Bone marrow (tissue), 2 donors: ENCODE measurements around the gene TUBGCP3.

Source experiments
- DNase-seq, 2 donors: peaks; one replicate each; lab custom pipeline; 2025; lab: John Stamatoyannopoulos, UW

The TUBGCP3 gene

GRCh38 chr13:112453874-112454647, 133.9 kb downstream of the TUBGCP3 start:
- no peak for DNase-seq

DNA sequence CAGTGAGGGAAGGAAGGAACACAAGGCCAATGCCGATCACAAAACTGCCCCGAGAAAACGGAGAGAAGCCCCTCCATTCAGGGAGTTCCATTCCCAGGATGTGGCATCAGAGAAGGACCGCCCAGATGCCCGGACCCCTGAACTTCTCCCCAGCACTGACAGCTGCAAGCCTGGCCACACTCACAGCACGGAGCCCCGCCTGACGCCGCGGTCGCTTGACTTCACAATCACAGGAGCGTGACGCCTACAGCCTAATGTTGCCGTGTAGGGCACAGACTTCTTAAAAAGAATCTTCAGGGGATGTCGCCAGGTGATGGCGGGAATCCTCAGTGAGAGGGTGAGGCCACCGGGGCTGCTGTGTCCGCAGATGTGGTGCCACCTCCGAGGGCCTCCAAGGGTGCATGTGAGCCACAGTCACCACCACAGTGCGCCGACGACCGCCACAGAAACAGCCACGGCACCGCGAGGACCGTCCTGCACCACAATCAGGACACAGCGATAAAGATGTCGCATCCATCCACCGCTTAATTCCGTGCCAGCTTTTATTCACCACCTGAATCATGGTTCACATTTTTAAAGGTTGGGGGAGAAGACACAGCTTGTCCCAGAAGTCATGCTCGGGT, 134.6 kb downstream of the TUBGCP3 start:
- no peak for DNase-seq

- no peak for DNase-seq
Measured at GRCh38 chr13:112452380-112453206, 135.4 kb downstream of the TUBGCP3 start.

- no peak for DNase-seq
Measured at GRCh38 chr13:112451512-112452379, 136.2 kb downstream of the TUBGCP3 start.

GRCh38 chr13:112450904-112451240, 137.1 kb downstream of the TUBGCP3 start:
- no peak for DNase-seq

- DNase-seq, result no peak
Measured at GRCh38 chr13:112450118-112450903, 137.6 kb downstream of the TUBGCP3 start.

DNA sequence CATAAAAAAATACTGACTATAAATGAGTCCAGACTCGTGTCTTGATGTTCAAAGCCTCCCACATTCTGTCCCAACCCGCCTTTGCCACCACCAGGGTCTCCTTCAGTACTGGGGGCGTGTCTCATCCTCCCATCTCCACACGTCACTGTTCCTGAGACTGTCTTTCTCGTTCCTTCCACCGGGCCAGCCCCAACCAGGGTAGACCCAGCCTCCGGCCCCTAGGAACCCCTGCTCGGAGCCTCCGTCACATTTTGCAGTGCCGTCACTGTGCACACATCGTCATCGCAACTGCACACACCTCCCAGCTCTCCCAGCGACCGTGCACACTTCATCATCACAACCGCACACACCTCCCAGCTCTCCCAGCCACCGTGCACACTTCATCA, 138.4 kb downstream of the TUBGCP3 start:
- no peak for DNase-seq

DNA sequence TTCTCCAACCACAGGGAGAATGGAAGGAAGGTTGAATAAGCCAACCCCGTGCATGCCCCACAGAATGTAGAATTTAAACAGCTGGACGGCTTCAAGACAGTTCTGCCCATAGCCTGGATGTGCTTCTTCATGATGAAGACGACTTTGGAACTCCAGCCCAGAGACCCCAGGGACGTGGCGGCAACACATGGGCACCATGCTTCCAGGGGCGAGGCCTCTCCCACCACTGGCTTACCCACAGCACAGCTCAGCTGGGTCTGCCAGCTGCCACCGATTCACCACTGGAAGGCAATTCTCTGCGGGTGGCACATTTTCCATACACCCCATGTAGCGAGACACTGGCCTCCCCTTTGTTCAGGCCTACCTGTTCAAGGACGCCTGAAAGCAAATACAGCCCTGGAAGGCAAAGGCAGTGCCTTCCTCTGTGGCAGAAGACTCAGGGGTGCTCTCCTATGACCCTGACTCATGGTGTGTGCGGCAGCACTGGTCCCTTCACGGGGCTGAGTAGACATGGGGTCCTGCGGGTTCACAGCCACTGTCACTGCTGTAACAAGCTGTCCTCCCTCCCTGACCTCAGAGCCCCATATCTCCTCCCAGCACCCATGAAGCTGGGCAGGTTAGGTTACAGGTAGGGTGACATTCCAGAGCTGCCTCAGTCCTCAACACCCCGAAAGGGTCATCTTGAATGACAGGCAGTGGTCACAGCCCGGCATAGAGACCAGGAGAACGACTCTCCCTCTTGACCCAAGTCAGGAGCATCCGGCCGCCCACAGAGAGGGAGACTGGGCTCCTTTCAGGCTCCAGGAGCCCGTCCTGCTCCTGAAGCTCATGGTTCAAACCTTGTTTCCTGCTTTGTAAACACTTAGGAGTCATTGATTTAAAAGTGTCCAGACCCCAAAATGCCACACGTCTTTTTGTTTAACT, 139.1 kb downstream of the TUBGCP3 start:
- DNase-seq, result no peak

- no peak for DNase-seq
Measured at GRCh38 chr13:112447761-112448603, 140.0 kb downstream of the TUBGCP3 start.

DNA sequence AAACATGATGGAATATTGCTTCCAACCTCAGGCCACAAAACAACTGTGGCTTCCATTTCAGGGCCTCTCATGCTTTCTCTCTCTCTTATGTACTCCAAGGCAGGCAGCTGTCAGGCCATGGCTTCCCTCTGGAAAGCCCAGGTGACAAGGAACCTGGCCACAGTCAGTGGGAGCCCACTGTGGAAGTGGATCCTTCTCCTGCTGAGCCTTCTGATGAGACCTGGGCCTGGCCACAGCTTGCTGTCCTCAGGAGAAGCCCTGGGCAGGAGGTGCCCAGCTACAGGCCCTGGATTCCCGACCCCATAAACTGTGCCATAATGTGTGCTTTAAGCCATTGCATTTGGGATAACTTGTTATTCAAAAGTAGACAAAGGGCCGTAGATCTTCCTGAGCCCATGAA, 140.6 kb downstream of the TUBGCP3 start:
- no peak for DNase-seq

DNA sequence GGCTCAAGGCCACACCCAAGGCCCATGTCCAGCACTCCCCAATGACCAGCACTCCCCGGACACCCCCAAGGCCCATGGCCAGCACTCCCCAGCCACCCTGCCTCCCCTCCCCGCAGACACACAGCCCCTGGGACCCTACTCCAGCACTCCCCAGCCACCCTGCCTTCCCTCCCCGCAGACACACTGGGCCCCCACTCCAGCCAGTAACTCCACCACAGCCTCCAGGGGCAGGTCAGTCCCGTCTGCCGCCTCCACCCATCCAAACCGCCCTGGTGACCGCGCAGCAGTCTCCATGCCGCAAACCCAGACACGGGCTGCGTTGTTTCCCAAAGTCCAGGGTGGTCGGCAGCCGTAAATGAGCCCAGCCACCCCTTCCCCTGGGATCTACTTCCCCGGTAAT, 141.1 kb downstream of the TUBGCP3 start:
- DNase-seq, result no peak

DNA sequence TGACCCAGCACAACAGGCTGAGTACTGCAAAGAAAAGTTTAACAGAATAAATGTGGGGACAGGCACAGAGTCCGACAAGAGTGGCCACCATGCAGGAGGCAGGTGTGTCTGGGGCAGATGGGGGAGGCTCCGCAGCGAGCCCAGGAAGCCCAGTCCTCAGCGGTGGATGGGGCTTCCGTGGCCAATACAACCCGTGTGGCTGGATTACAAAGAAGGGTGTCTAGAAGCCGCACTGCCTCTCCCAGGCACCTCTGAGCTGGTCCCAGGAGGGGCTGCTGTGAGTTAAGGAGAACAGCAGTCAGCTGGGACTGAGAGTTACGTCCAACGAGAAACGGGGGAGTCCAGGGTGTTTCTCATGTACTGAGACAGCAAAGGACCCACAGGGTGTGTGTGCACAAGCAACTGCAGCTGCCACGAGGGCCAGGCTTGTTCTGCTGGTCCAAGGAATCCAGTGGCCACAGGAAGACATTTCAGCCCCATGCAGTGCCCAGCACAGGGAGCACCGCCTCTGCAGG, 141.5 kb downstream of the TUBGCP3 start:
- DNase-seq, result no peak

GRCh38 chr13:112445411-112446271, 142.3 kb downstream of the TUBGCP3 start:
- no peak for DNase-seq

GRCh38 chr13:112444416-112445399, 143.2 kb downstream of the TUBGCP3 start:
- DNase-seq, result no peak

DNA sequence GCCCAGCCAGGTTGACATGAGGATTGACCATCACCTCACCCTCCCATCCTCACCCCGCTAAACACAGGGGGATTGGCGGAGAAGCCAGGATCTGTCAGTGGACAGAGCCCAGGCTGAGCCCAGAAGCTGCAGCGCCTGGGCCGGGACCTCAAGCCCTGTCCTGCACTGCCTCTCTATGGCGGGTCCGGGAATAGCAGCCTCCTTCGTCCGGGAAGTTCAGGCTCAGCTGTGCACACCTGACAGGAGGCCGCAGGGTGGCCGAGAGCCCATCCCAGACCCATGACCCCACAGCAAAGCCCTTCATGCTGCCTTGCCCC, 144.0 kb downstream of the TUBGCP3 start:
- no peak for DNase-seq

DNA sequence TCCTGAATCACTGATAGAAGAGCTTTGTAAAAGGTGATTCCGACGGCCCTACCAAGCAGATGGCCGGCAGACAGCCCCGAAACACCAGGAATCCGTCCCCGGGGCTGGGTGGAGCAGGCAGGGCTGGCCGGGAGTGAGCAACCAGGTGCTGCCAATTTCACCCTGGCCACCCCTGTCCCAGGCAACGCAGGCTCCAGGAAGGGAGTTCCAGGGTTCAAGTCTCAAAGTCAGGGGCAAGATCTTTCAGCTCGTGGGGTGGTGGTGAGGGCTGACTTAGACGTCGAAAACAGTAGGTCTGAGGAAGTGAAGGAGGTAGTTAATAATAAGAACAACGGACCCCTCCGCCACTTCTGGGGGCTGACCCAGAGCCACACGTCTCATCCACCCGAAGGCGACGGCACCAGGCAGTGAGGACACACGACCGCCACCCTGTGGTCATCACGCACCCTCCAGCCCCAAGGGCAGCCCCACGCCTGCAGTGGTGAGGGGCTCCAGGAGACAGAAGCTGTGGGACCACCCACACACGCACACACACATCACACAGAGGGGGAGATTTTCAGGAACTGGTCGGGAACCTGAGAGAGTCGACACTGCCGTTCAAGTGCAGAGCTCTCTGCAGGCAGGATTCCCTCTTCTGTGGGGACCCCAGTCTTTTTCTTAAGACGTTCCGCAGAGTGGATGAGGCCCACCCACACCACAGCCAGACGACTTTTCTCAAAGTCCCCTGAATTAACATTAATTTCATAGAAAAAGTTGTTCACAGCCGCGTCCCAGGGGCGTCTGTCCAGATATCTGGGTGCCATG, 144.6 kb downstream of the TUBGCP3 start:
- DNase-seq, result no peak
